BLaER1 (cell line): ENCODE measurements around the gene GLDC.

Experiments
- H3K27ac ChIP-seq: shearing (Covaris generic); formaldehyde crosslinking; 2 replicates; pipeline ENCODE4 v1.8.1; 2022
- H3K27me3 ChIP-seq: shearing (Covaris generic); formaldehyde crosslinking; 2 replicates; pipeline ENCODE4 v1.8.1; 2022
- H3K36me3 ChIP-seq: shearing (Covaris generic); formaldehyde crosslinking; 2 replicates; pipeline ENCODE4 v1.8.1; 2022
- H3K4me1 ChIP-seq: shearing (Covaris generic); formaldehyde crosslinking; 2 replicates; pipeline ENCODE4 v1.8.1; 2022
- H3K4me2 ChIP-seq: shearing (Covaris generic); formaldehyde crosslinking; 2 replicates; pipeline ENCODE4 v1.8.1; 2022
- H3K4me3 ChIP-seq: shearing (Covaris generic); formaldehyde crosslinking; 2 replicates; pipeline ENCODE4 v1.8.1; 2022
- H3K9ac ChIP-seq: shearing (Covaris generic); formaldehyde crosslinking; 2 replicates; pipeline ENCODE4 v1.8.1; 2022
- H3K9me3 ChIP-seq: shearing (Covaris generic); formaldehyde crosslinking; 2 replicates; pipeline ENCODE4 v1.8.1; 2022
- H4K20me1 ChIP-seq: shearing (Covaris generic); formaldehyde crosslinking; 2 replicates; pipeline ENCODE4 v1.8.1; 2022
- Cebpa-rat ChIP-seq: shearing (Covaris generic); IDR thresholded peaks from 2 replicates; pipeline ENCODE4 v1.8.1; 2022

The GLDC gene

GRCh38 chr9:6535594-6535993 is 109.9 kb downstream of the GLDC start:
- H3K9ac ChIP-seq = no peak overlapping the region
- peaks cover 55% of the 10 kb centered on the region for H3K36me3 ChIP-seq
- no peaks in the 10 kb centered on the region for H4K20me1 ChIP-seq

GRCh38 chr9:6525326-6526045 is 120.0 kb downstream of the GLDC start:
- Histone ChIP-seq H3K9ac (no peak overlapping the region), H3K27me3 (no peaks in the 10 kb centered on the region), H3K4me2 (no peak overlapping the region), H3K9me3 (peaks cover 20% of the 10 kb centered on the region), H4K20me1 (no peaks in the 10 kb centered on the region), H3K4me1 (no peaks in the 10 kb centered on the region), H3K4me3 (no peak overlapping the region), H3K27ac (no peak overlapping the region), H3K36me3 (peaks cover 24% of the 10 kb centered on the region)
- no peak for TF ChIP-seq Cebpa-rat

More at GRCh38 chr9:6535594-6535993, 109.9 kb downstream of the GLDC start:
- H3K9me3 ChIP-seq = no peaks in the 10 kb centered on the region
- no peaks in the 10 kb centered on the region for H3K4me1 ChIP-seq
- TF ChIP-seq Cebpa-rat = no peak
- no peaks in the 10 kb centered on the region for H3K27me3 ChIP-seq
- no peak overlapping the region for H3K4me3 ChIP-seq
- no peak overlapping the region for H3K27ac ChIP-seq
- no peak overlapping the region for H3K4me2 ChIP-seq

GRCh38 chr9:6522263-6522662 is 123.3 kb downstream of the GLDC start:
- Histone ChIP-seq H3K27ac (no peak overlapping the region), H3K4me2 (no peak overlapping the region), H3K27me3 (no peaks in the 10 kb centered on the region), H3K4me1 (no peaks in the 10 kb centered on the region), H3K4me3 (no peak overlapping the region), H3K9me3 (peaks cover 24% of the 10 kb centered on the region), H3K36me3 (peaks cover 47% of the 10 kb centered on the region), H4K20me1 (no peaks in the 10 kb centered on the region), H3K9ac (no peak overlapping the region)
- TF ChIP-seq Cebpa-rat = no peak

GRCh38 chr9:6512085-6512657 is 133.4 kb downstream of the GLDC start:
- H3K27ac ChIP-seq = no peak overlapping the region

GRCh38 chr9:6506571-6506970 is 139.0 kb downstream of the GLDC start:
- H3K4me2 ChIP-seq = no peak overlapping the region
- H3K27ac ChIP-seq = no peak overlapping the region
- no peak overlapping the region for H3K4me3 ChIP-seq
- no peaks in the 10 kb centered on the region for H3K9me3 ChIP-seq
- H3K9ac ChIP-seq = no peak overlapping the region
- no peaks in the 10 kb centered on the region; the same call in 1 of the 2 replicates for H4K20me1 ChIP-seq
- H3K4me1 ChIP-seq = no peaks in the 10 kb centered on the region
- peaks cover 99% of the 10 kb centered on the region for H3K36me3 ChIP-seq
- no peaks in the 10 kb centered on the region for H3K27me3 ChIP-seq
- no peak for TF ChIP-seq Cebpa-rat

More at GRCh38 chr9:6512085-6512657, 133.4 kb downstream of the GLDC start:
- Histone ChIP-seq H3K27me3 (no peaks in the 10 kb centered on the region), H4K20me1 (no peaks in the 10 kb centered on the region), H3K4me3 (no peak overlapping the region), H3K9ac (no peak overlapping the region), H3K4me2 (no peak overlapping the region), H3K4me1 (no peaks in the 10 kb centered on the region), H3K36me3 (peaks cover 59% of the 10 kb centered on the region), H3K9me3 (no peaks in the 10 kb centered on the region)
- TF ChIP-seq Cebpa-rat = no peak

- Histone ChIP-seq H3K27me3 (no peaks in the 10 kb centered on the region), H4K20me1 (no peaks in the 10 kb centered on the region; the same call in 1 of the 2 replicates), H3K4me1 (no peaks in the 10 kb centered on the region), H3K9me3 (no peaks in the 10 kb centered on the region), H3K36me3 (peaks cover 96% of the 10 kb centered on the region), H3K9ac (no peak overlapping the region), H3K27ac (no peak overlapping the region), H3K4me2 (no peak overlapping the region), H3K4me3 (no peak overlapping the region)
- no peak for TF ChIP-seq Cebpa-rat
Measured at GRCh38 chr9:6502399-6502798, 143.1 kb downstream of the GLDC start.

GRCh38 chr9:6501526-6502210 is 143.9 kb downstream of the GLDC start:
- Histone ChIP-seq H3K4me1 (no peaks in the 10 kb centered on the region), H3K27ac (no peak overlapping the region), H3K9me3 (no peaks in the 10 kb centered on the region), H3K4me3 (no peak overlapping the region), H3K36me3 (peaks cover 96% of the 10 kb centered on the region), H3K4me2 (no peak overlapping the region), H4K20me1 (no peaks in the 10 kb centered on the region; the same call in 1 of the 2 replicates), H3K27me3 (no peaks in the 10 kb centered on the region), H3K9ac (no peak overlapping the region)
- no peak for TF ChIP-seq Cebpa-rat

GRCh38 chr9:6498982-6499381 is 146.5 kb downstream of the GLDC start:
- Histone ChIP-seq H3K9ac (no peak overlapping the region), H3K36me3 (peaks cover 90% of the 10 kb centered on the region), H3K27me3 (no peaks in the 10 kb centered on the region), H3K27ac (no peak overlapping the region), H3K4me3 (no peak overlapping the region), H4K20me1 (no peaks in the 10 kb centered on the region; the same call in 1 of the 2 replicates), H3K4me1 (no peaks in the 10 kb centered on the region), H3K9me3 (no peaks in the 10 kb centered on the region), H3K4me2 (no peak overlapping the region)
- TF ChIP-seq Cebpa-rat = no peak

- H3K4me3 ChIP-seq = no peak overlapping the region
- H3K9me3 ChIP-seq = no peaks in the 10 kb centered on the region
- TF ChIP-seq Cebpa-rat = no peak
- H3K9ac ChIP-seq = no peak overlapping the region
- H3K4me1 ChIP-seq = no peaks in the 10 kb centered on the region
- H4K20me1 ChIP-seq = peaks cover 34% of the 10 kb centered on the region
- no peak overlapping the region for H3K27ac ChIP-seq
- H3K27me3 ChIP-seq = no peaks in the 10 kb centered on the region
- H3K36me3 ChIP-seq = peaks cover 87% of the 10 kb centered on the region
- no peak overlapping the region for H3K4me2 ChIP-seq
Measured at GRCh38 chr9:6495466-6495865, 150.1 kb downstream of the GLDC start.

GRCh38 chr9:6490863-6491262 is 154.7 kb downstream of the GLDC start:
- no peak overlapping the region for H3K4me3 ChIP-seq
- no peak overlapping the region for H3K9ac ChIP-seq
- H3K27ac ChIP-seq = no peak overlapping the region
- no peak for TF ChIP-seq Cebpa-rat
- H3K9me3 ChIP-seq = no peaks in the 10 kb centered on the region
- H3K36me3 ChIP-seq = peaks cover 92% of the 10 kb centered on the region
- H3K4me1 ChIP-seq = no peaks in the 10 kb centered on the region
- H3K4me2 ChIP-seq = no peak overlapping the region
- H4K20me1 ChIP-seq = peaks cover 57% of the 10 kb centered on the region
- no peaks in the 10 kb centered on the region for H3K27me3 ChIP-seq
